Ectodermal cell (in vitro differentiated cells): ENCODE measurements around the gene SNX7.

Experiments used
- H3K27ac ChIP-seq: 2 replicates; pipeline ENCODE4 v1.7.0; 2013; ENCODE audit warnings: mild to moderate bottlenecking, low read depth, low read length; ENCODE audit not compliant: insufficient read depth, poor library complexity, severe bottlenecking
- H3K27me3 ChIP-seq: 2 replicates; pipeline ENCODE4 v1.7.0; 2013; ENCODE audit warnings: mild to moderate bottlenecking, low read length; ENCODE audit not compliant: insufficient read depth, control insufficient read depth, poor library complexity, severe bottlenecking
- H3K36me3 ChIP-seq: one replicate; pipeline ENCODE4 v1.7.0; 2013; ENCODE audit warnings: low read length; ENCODE audit not compliant: control insufficient read depth, insufficient read depth
- H3K4me1 ChIP-seq: one replicate; pipeline ENCODE4 v1.7.0; 2013; ENCODE audit warnings: low read length; ENCODE audit not compliant: control insufficient read depth, insufficient read depth
- H3K4me3 ChIP-seq: 2 replicates; pipeline ENCODE4 v1.7.0; 2013; ENCODE audit warnings: low read depth, low read length, control low read depth; ENCODE audit not compliant: insufficient read depth
- H3K9me3 ChIP-seq: 2 replicates; pipeline ENCODE4 v1.7.0; 2013; ENCODE audit warnings: mild to moderate bottlenecking, low read length, moderate library complexity; ENCODE audit not compliant: control insufficient read depth
- WGBS, 2 experiments: methylation state at CpG; one replicate each; pipeline ENCODE4 v1.1.7; 2013; ENCODE audit warnings: missing lambda C conversion rate in 2 of 2; 5-methylcytosine and 5-hydroxymethylcytosine counted together

Gene SNX7

GRCh38 chr1:98669355-98670296 is 8.1 kb downstream of the SNX7 start:
- Histone ChIP-seq H3K36me3 (no peaks in the 10 kb centered on the region), H3K4me3 (no peak overlapping the region), H3K4me1 (no peaks in the 10 kb centered on the region), H3K9me3 (no peaks in the 10 kb centered on the region), H3K27ac (no peak overlapping the region), H3K27me3 (no peaks in the 10 kb centered on the region)
- 91 to 100% methylated on average over 1 to 2 of the region's 2 CpGs for WGBS, 2 experiments

- Histone ChIP-seq H3K9me3 (no peaks in the 10 kb centered on the region), H3K4me1 (no peaks in the 10 kb centered on the region), H3K27me3 (no peaks in the 10 kb centered on the region), H3K36me3 (no peaks in the 10 kb centered on the region), H3K4me3 (no peak overlapping the region), H3K27ac (no peak overlapping the region)
- 93 to 97% methylated on average over 2 of the region's 2 CpGs for WGBS, 2 experiments
These were observed 10.7 kb downstream of the SNX7 start for GRCh38 chr1:98672189-98672588.

- Histone ChIP-seq H3K4me1 (no peaks in the 10 kb centered on the region), H3K27ac (no peak overlapping the region), H3K9me3 (no peaks in the 10 kb centered on the region), H3K4me3 (no peak overlapping the region), H3K36me3 (no peaks in the 10 kb centered on the region), H3K27me3 (no peaks in the 10 kb centered on the region)
- 93% methylated on average over 4 to 5 of the region's 5 CpGs for WGBS, 2 experiments
These were observed 12.7 kb downstream of the SNX7 start for GRCh38 chr1:98674075-98674781.

DNA sequence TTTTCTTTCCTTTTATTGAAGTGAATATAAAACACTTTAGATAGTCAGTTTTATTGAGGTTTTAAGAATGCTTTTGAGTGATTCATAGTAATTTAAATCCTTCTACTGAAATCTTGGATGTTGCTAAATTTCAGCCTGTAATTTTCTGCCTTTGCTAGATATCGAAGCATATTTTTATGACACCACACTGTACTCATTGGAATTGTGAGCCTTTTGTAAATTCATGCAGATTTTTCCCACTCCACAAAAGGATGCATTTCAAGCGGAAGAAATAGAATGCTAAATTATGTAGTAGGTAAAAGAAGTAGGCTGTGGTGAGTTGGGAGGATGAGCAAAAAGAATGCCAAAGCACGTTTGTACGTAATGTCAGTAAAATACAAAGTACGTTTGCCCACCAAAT is 13.8 kb downstream of the SNX7 start:
- WGBS, 2 experiments = 98% methylated on average over 4 to 5 of the region's 5 CpGs

DNA sequence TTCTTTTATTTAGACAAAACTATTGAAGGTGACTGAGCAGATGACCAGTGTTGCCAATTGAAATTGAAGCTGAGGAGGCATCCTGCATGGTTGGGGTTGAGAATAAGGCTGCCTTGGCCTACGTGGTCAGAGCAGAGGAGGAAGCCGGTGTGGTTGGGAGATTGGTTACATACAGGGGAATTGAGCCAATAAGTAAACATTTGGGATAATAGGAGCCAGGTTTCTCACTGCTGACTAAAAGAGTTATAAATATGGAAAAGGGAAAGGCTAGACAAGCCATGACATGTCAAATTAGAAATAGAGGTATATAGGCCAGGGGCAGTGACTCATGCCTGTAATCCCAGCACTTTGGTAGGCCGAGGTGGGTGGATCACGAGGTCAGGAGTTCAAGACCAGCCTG is 15.8 kb downstream of the SNX7 start:
- Histone ChIP-seq H3K4me3 (no peak overlapping the region), H3K9me3 (no peaks in the 10 kb centered on the region), H3K4me1 (no peaks in the 10 kb centered on the region), H3K36me3 (no peaks in the 10 kb centered on the region), H3K27me3 (no peaks in the 10 kb centered on the region), H3K27ac (no peak overlapping the region)
- WGBS, 2 experiments = 91 to 95% methylated on average over 4 of the region's 4 CpGs

More for the DNA sequence above, 13.8 kb downstream of the SNX7 start:
- Histone ChIP-seq H3K27ac (no peak overlapping the region), H3K27me3 (no peaks in the 10 kb centered on the region), H3K9me3 (no peaks in the 10 kb centered on the region), H3K4me3 (no peak overlapping the region), H3K36me3 (no peaks in the 10 kb centered on the region), H3K4me1 (no peaks in the 10 kb centered on the region)

DNA sequence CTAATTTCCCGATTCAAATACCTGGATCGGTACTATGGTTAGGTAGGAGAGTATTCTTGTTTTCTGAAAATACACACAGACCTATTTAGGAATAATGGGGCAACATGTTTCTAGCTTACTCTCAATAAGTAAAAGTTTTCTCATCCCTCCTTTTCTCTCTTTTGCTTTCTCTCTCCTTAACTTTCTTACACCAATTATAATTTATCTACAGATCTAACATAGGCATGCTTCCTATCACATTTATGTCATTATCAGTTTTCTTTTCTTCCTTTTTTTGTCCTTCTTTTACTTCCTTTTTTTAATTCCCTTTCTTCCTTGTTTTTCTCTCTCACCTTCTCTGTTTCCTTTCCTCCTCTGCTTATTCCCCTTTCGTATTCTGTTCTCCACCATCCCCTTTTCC is 20.3 kb downstream of the SNX7 start:
- Histone ChIP-seq H3K4me1 (no peaks in the 10 kb centered on the region), H3K27me3 (no peaks in the 10 kb centered on the region), H3K27ac (no peak overlapping the region), H3K9me3 (no peaks in the 10 kb centered on the region), H3K36me3 (no peaks in the 10 kb centered on the region), H3K4me3 (no peak overlapping the region)
- 96 to 97% methylated on average over 3 of the region's 3 CpGs for WGBS, 2 experiments

DNA sequence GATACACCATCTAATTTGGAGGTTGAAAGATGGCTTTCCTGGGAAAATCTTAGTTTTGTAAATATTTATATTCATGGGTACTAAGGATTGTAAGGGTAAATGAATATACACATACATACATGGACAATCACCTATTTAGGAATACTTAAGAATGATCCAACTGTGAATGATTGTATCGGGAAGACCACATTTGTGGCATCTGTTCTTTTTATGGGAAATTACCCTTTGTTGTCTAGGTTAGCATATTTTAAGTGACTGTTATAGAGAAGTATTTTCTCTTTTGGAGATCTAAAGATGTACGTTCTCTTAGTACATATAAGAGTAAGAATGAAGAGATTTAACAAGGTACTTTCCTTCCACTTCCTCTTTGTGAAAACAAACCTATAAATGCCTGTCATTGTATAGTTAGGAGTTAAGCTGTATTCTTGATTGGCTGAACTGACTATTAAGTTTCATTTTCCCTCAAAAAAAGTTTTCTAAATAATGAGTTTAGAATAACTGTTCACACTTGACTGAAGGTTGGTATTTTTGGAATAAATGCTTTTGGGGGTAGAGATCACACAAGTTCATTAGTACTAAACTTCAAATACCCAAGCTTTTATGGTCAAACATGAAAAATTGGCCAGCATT is 26.7 kb downstream of the SNX7 start:
- H3K27me3 ChIP-seq = no peaks in the 10 kb centered on the region
- H3K27ac ChIP-seq = no peak overlapping the region
- WGBS, 2 experiments = 88 to 100% methylated on average over 1 to 2 of the region's 2 CpGs
- H3K4me3 ChIP-seq = no peak overlapping the region
- no peaks in the 10 kb centered on the region for H3K9me3 ChIP-seq
- H3K36me3 ChIP-seq = no peaks in the 10 kb centered on the region
- H3K4me1 ChIP-seq = no peaks in the 10 kb centered on the region

- no peak overlapping the region for H3K4me3 ChIP-seq
- no peaks in the 10 kb centered on the region for H3K27me3 ChIP-seq
- H3K4me1 ChIP-seq = no peaks in the 10 kb centered on the region
- no peak overlapping the region for H3K27ac ChIP-seq
- H3K9me3 ChIP-seq = no peaks in the 10 kb centered on the region
- no peaks in the 10 kb centered on the region for H3K36me3 ChIP-seq
These were observed 29.1 kb downstream of the SNX7 start for GRCh38 chr1:98690576-98690975.

- Histone ChIP-seq H3K27ac (no peak overlapping the region), H3K36me3 (no peaks in the 10 kb centered on the region), H3K27me3 (no peaks in the 10 kb centered on the region), H3K4me3 (no peak overlapping the region), H3K4me1 (no peaks in the 10 kb centered on the region), H3K9me3 (no peaks in the 10 kb centered on the region)
- WGBS, 2 experiments = 100% methylated on average over 1 of the region's 2 CpGs
These were observed 31.0 kb downstream of the SNX7 start for GRCh38 chr1:98692482-98692881.

DNA sequence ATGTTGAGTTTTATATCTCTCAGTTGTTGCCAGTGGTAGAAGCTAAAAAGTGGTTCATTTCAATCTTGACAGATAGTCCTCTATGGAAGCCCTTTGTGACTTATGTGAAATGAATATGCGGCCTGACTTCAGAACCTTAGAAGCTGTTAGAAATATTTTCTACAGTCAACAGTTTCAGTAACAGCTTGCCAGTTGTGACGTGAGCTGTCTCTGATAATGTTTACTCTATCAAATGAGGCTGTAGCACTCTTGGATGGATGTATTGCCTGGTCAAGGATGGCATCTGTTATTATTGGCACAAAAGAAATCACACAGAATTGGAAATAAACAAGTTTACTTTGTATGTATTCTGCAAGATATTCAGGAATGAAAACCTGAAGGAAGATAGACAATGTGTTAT is 31.9 kb downstream of the SNX7 start:
- Histone ChIP-seq H3K27ac (no peak overlapping the region), H3K27me3 (no peaks in the 10 kb centered on the region), H3K4me1 (no peaks in the 10 kb centered on the region), H3K4me3 (no peak overlapping the region), H3K36me3 (no peaks in the 10 kb centered on the region), H3K9me3 (no peaks in the 10 kb centered on the region)
- 100% methylated on average over 1 to 2 of the region's 2 CpGs for WGBS, 2 experiments
